Superior temporal gyrus (tissue), 1 donor: ENCODE data around the gene PAPSS2.

Experiments
- DNase-seq: peaks from one replicate; pipeline ENCODE4 v3.0.0-alpha.2; 2016; ENCODE audit errors: extremely low spot score

The PAPSS2 gene

DNA sequence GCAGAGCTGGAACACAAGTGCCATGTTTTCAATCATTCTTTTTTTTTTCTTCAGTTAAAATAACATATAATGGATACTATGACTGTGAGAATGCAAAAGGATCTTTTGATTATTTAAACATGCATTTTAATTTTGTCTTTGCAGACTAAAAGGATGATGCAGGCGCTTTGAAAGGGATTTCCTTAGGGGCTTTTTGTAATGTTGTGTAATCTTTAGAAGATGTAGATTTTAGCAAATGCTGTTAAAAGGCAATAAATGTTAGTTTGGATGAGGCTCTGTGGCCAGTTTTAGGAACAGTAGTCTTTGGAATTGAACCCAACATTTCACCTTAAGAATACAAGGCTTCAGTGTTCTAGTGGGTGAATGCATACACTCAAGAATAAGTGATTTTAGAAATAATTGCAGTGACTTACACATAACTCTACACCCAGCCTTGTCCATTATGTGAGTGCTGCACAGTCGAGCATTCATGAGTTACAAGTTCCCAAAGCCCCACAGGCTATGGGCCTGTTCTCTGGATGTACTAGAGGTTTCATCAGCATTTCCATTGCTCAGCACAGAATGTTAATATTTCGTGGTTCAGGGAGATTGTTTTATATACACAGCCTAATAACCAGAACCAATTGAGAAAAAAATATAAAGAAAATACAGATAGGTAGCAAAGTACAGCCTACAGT lies 11.6 kb downstream of the PAPSS2 start:
- no peak for DNase-seq

DNA sequence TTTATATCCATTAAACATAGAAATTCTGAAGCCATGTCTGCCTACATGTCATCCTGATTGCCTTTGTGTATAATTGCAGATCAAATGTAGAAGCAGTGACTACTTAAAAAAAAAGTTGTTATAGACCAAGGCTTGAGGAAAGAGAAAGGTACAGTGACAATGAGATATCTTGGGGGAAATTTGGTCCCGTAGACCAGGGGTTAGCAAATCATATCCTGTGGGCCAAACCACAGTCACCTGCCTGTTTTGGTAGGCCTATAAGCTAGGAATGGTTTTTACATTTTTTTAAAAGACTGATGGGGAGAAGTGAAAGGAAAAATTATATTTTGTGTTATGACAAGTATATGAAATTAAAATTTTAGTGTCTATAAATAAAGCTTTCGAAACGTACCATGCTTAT lies 12.9 kb downstream of the PAPSS2 start:
- no peak for DNase-seq

DNA sequence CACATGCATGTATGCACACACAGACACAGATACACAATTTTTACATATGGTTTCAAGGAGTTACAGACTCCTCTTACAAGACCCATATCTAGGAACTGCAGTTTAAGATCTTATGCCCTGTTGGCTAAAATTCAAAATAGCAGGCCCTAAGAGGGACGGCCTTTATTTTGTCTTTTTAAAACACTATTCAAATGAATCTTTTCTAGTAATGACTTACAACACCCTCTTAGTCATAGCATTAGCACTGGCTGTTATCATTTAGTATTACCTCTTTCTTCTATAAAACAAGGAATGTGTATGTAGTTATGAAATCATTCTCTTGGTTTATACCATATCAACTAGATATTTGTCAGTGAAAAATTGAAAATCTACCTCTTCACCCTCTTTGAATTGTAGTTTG lies 15.3 kb downstream of the PAPSS2 start:
- DNase-seq, result no peak

DNA sequence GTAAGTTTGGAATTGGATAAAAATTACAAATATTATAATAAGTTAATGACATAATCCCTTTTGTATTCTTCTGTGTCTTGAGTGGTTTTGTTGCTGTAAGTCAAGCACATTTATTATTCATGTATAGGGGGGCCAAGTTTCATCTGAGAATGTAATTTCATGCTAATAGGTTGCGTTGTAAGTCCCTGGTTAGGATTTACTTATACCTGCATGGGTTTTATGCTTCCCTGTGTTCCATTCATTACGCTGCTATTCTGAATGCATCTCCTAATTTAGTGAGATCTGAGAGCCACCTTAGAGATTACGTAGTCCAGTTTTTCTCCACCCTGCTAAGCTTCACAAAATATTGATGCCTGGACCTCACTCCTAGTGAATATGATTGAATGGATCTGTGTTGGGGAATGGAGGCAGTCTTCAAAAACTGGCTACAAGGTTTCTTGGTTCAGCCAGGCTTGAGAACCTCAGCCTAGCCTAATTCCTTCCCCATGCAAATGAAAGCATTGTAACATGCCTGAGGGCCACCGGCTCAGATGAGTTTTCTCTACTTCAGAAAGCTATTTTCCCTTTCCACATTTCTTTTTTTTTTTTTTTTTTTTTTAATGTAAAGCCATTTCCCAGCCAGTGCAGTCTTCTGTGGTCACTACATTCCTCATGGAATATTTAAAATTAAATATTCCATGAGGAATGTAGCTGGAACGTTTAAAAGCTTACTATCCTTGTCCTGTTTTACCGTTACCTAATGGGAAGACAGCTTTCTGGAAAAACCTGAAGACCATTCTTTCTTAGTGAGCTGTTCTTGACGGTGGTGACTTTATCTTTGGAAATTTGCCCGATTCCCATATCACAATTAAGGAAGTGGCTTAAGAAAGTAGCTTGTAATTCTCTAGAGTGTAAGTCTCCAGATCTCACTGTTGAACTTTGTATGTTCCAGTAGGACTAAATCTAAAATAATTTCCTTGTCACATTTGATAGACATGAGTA lies 16.0 kb downstream of the PAPSS2 start:
- DNase-seq, result no peak

DNA sequence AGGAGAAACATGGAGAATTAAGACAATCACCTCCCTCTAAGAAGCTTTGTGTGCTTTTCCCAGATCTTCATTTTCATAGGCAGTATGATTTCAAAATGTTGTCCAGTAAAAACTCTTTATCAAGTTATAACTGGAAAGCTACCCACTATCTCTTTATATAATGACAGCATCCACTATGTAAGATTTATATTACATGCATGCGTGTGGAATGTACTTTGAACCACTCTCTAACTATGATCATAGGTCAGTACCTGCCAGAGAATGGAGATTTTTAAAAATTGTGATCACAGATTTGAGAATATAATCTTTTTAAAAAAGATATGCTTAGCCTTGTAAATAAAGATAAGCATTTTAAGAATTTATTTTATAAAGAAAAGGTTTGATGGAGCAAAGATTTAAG lies 17.9 kb downstream of the PAPSS2 start:
- no peak for DNase-seq

DNA sequence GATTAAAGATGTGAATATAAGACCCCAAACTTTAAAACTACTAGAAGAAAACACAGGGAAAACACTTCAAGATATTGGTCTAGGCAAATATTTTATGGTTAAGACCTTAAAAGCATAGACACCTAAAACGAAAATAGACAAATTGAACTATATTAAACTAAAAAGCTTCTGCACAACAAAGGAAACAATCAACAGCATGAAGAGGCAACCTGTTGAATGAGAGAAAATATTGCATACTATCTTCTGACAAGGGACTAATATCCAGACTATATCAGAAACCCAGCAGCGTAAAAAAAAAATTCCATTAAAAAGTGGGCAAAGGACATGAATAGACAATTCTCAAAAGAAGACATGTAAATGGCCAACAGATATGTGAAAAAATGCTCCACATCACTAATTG lies 18.6 kb downstream of the PAPSS2 start:
- DNase-seq, result no peak

DNA sequence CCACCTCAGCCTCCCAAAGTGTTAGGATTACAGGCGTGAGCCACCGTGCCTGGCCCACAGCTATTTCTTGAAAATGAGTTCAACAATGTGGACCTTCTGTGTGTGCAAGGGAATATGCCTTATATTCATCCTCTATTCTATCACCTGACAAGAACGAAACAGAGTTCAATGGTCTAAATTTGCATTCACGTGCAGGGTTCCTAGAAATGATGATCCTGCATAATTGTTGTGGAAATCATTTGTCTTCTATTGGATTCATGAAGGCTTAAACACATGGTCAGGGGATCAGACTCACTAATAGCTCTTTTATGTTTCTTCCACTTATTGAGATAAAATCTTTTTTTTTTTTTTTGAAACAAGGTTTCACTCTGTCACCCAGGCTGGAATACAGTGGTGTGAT lies 23.7 kb downstream of the PAPSS2 start:
- DNase-seq, result no peak

DNA sequence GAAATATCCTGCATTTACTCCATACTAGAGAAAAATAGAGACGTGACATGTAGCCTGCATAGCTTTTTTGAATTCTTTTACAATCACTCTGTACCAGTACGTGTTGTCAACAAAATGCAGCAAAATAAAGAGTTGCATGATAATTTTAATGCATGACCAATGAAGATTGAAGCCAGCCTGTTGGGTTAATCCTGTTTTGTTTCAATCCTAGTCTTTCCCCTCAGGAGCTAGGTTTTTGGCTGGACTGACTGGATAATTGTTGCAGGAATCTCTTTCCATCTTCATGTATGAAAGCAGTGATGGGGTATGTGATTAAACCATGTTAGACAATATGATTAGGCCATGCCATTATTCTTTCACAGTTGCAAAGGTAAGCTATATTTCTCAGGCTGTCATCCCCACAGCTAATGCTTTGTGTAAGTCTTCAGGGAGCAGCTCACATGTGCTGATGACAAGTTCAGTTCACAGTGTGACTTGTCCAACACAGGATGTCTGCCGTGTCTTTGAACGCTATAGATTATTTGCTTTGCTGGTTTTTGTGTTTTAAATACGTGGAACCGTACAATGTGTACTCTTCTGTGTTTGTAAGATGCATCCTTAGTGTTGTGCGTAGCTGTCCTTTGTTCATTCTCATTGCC lies 24.4 kb downstream of the PAPSS2 start:
- no peak for DNase-seq

DNA sequence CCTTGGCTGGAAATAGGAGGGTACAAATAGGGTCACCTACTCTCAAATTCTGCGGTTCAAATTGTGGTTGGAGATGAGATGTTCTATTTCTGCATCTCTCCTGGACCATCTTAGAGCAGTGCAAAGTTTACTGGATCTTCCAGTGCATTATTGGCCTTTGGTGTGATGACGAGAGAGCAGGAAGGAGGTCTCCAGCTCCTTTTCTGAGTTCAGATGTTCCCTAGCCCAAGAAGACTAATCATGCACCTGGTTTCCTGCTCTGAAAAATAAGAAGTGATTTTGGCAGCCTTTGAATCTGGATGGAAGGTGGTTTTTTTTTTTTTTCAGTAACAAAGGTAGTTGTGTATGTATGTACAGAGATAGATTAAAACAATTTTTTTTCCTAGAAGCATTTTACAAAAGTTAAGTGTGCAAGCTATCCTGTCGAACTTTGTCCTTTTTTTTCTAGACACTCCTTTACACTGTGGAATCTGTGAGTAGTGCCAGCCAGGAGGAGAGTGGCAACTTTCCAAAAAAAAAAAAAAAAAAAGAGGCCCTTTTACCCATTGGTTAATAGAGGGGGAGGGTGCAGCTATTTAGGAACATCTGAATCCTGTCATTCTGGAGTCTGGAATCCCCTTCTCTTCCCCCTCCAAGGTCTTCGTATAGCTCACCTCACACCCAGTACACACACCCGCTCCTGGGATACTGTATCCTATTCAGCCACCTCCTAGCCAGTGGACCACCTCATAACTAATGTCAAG lies 26.3 kb downstream of the PAPSS2 start:
- DNase-seq, result no peak

DNA sequence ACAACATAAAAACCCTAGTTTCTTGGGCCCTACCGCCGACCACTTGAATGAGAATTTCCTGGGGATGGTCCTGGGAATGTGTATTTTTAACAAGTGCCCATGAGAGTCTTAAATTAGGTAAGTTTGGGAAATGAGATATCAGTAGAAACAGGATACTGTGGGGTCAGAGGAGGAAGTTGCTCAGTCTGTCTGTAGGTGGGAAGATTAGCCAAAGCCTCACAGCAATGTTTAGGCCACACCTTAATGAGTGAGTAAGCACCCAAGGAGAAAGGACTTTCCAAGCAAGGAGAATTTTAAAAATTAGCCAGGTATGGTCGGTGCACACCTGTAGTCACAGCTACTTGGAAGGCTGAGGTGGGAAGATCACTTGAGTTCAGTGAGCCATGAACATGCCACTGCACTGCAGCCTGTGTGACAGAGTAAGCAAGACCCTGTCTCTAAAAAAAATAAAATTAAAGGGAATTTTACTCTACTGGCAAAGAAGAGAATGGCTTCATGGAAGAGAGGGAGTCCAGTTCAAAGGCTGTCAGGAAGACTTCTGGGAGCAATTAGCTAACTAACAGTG lies 31.9 kb downstream of the PAPSS2 start:
- no peak for DNase-seq

DNA sequence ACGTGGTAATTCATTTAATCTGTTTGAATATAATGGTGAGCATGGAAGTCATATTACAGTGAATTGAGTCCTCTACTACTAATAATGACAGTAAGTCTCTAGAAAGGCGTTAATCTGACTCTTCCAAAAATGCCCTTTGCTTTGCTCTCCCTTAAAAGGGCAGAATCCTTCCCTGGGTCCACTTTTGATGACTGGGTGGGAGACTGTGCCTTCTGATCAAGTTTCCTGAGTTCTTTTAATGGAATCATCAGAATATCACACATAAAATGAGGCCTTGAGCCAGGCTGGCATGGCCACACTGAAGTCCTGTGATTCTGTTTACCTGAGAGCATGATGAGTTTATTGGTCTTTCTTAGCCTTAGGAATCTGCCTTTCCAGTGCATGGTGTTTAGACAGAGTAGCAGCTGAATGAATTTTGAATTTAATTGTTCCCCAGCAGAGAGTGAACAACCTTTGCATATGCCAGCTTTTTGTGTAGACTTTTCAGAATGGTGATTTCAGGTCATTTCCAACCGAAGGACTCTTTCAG lies 33.3 kb downstream of the PAPSS2 start:
- no peak for DNase-seq

DNA sequence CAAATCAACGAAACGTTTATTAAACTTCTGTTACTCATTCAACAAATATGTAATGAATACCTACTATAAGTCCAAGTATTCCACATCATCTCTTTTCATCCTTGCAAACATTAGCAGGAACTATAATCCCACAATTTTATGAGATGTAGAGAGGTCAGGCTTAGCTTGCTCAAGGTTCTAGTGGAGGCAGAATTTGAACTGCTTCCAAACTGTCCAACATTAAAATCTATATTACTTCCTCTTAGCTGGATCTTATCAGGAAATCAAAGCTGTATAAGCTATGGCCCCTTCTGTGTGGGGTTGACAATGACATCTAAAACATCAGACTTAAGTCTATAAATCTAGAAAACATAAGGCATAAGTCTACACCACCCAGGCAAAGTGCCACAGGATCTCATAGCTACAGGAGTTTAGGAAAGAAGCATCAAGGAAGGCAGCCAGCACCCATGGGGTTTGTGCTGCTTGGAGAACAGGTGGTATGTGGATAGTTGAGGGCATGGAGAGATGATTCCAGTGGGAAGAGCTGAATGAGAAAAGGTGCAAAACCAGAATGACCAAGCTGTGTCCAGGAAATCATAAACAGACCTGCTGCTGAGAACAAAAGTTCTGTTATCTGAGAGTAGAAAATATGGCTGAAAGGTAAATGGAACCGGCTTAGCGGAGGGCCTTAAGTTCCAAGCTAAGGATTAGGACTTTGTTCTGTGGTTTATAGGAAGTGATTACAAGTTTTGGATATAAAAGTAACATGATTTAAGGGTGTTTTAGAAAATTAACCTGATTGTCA lies 34.5 kb downstream of the PAPSS2 start:
- DNase-seq, result no peak

DNA sequence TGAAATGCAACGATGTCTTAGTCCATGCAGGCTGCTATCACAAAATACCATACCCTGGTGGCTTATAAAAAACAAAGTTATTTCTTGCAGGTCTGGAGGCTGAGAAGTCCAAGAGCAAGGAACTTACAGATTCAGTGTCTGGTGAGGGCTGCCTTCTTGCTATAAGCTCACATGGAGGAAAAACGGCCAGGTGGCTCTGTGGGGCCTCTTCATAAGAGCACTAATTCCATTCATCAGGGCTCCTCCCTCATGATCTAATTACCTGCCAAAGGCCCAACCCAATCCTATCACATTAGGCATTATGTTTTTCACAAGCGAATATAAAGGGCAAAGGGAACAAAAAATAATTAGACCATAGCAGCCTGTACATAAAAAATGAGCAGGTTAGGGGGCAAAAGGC lies 35.4 kb downstream of the PAPSS2 start:
- DNase-seq, result no peak

DNA sequence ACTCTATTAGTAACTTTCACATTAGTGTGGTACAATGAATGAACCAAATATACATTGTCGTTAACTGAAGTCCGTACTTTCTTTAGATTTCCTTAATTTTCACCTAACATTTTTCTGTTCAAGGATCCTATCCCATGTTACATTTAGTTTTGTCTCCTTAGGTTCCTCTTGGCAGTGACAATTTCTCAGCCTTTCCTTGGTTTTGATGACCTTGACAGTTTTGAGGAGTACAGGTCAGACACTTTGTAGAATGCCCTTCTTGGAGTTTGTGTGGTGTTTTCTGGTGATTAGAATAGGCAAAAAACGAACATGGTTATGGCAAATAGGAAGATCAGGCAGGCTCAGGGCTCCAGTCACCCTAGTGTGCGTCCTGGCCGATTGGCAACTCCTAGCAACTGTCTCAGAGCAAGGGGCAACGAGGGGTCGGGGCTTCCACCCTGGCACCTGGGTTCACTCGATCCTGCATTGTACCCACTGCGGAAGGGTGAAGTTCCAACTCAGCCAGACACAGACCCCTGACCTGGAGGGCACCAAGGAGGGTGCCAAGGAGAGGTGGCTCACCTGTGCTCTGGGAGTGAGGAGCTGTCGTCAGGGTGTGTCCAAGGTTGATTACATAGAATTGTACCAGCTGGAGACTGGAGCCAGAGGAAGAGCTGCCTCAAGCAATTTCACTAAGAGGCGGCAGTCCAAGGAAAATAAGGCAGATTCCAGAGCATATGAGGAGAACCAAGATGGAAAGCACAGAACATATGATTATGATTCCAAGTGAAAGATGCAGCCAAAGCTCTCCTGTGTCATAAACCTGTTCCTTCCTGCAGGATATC lies 37.5 kb downstream of the PAPSS2 start:
- DNase-seq, result no peak

DNA sequence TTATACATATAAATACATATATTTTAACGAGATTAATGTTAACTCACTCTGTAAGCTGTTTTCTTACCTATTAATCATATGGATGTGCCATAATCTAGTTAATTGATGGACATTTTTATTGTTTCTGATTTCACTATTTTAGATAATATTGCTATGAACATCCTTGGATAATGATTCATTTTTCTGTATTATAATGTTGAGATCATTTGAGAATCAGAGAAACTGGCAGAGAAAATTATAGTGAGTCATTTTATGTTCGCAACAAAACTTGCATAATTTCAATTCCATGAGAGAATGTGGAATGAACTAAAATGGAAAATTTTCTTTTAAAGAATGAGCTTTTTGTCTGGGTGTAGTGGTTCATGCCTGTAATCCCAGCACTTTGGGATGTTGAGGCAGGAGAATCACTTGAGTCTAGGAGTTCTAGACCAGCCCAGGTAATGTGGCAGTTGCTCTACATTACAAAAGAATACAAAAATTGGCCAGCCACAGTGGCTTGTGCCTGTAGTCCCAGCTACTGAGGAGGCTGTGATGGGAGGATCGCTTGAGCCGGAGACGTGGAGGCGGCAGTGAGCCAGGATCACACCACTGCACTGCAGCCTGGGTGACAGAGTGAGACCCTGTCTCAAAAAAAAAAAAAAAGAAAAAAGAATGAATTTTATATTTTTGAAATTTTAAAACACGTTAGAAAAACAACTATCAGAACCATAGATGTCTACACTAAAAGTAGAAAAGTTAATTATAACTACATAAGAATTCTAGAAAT lies 40.5 kb downstream of the PAPSS2 start:
- DNase-seq, result peak; percentile 65

DNA sequence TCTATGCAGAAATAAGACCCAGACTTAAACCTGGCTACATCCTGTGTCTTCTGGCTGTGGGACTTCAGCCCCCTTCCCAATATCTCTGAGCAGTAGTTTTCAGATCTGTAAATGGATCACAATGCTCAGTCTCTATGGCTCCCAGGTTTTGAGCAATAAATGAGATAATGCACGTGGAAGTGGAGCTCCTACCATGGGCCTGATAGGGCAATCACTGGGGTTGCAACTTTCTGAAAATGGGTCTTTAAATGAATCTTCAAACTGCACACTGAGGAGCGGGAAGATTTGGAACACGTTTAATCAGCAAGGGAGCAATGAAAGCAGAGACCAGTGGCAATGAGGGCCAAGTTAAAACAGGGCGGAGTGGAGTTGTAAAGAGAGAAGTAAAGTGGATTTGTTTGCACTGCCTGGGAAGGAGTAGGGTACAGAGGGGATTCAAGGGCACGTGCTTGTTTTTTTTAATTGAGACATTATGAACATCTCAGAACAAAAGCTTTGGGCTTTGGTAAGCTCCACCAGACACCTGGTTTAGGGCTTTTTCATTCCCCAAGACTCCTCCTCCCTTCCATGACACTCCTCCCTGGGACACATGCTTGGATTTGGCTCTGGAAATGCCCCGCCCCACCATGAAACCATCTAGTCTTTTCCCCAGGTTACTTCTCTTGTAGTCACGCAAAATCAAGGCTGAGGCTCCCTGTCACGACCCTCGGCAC lies 42.7 kb downstream of the PAPSS2 start:
- DNase-seq, result no peak

DNA sequence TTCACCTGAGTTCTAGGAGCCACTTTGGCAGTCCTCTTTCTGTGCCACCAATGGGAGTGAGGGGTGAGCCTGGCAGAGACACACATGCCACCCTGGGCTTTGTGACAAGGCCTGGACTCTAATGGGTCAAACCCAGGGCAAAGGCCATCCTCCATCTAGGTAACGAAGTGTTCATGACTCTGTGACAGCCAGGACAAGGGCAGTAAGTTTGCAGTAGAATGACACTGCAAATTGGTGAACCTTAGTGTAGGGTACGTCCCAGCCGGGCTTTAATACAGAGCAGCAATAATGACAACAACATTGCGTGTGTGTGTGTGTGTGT lies 43.3 kb downstream of the PAPSS2 start:
- no peak for DNase-seq

DNA sequence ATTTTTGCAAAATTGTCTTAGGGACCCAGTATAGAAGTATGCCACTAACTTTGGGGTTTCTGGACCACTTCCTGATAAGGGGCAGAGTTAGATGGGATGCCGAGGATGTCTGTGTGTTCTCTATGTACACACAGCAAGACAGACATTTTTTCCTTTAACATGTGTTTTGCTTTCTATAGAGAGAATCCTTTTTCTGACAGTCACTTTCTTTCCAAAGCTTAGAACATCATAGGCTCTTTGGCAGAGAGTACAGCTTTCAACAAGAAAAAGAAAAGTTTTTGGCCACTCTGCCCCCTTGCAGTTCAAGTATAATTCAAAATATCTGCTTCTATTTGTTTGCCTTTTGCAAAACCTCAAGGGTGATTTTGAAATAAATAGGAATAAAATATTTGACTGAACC lies 44.1 kb downstream of the PAPSS2 start:
- DNase-seq, result no peak
